Gastroesophageal sphincter (tissue), 3 donors: ENCODE results near the gene CERS1.

Source experiments
- CTCF ChIP-seq, 4 experiments: fragments of 200-600 bp in 2 of 4; fragments of 450-650 bp in 2 of 4; sonication (generic) in 1 of 4; IDR thresholded peaks; one replicate each; pipeline ENCODE4 v1.5.1; 2017 to 2019; ENCODE audit warnings: antibody characterized with exemption in 4 of 4, mild to moderate bottlenecking in 2 of 4, moderate library complexity in 2 of 4
- EP300 ChIP-seq: sonication (generic); formaldehyde crosslinking; IDR thresholded peaks from one replicate; pipeline ENCODE4 v1.6.1; 2017; ENCODE audit warnings: antibody characterized with exemption, mild to moderate bottlenecking
- POLR2A ChIP-seq, 2 donors: fragments of 450-650 bp; IDR thresholded peaks; one replicate each; pipeline ENCODE4 v1.6.1; 2017; ENCODE audit warnings: antibody characterized with exemption in 2 of 2, mild to moderate bottlenecking in 2 of 2, moderate library complexity in 1 of 2
- POLR2AphosphoS5 ChIP-seq: sonication (generic); formaldehyde crosslinking; IDR thresholded peaks from one replicate; pipeline ENCODE4 v1.6.1; 2017; ENCODE audit warnings: antibody characterized with exemption

GRCh38 chr19:18860302-18860700 is 35.7 kb downstream of the CERS1 start:
- TF ChIP-seq CTCF (IDR thresholded peaks at IDR 0.05) (no peak), POLR2AphosphoS5 (no peak), POLR2A (IDR thresholded peaks at IDR 0.05) (no peak), EP300 (no peak)
